HG02678 (cell line): ENCODE measurements around the gene CCDC3.
"Not testable (repeated sequence)": the region's sequence is repeated elsewhere in the genome, so short reads cannot be mapped to it uniquely, and the experiment has no call there.

ENCODE experiments used
- ATAC-seq: cut with Tn5 transposase; IDR thresholded peaks from one replicate; pipeline ENCODE4 v1.9.1; 2021; ENCODE audit warnings: mild to moderate bottlenecking, moderate library complexity; ENCODE audit not compliant: unreplicated experiment

The CCDC3 gene

DNA sequence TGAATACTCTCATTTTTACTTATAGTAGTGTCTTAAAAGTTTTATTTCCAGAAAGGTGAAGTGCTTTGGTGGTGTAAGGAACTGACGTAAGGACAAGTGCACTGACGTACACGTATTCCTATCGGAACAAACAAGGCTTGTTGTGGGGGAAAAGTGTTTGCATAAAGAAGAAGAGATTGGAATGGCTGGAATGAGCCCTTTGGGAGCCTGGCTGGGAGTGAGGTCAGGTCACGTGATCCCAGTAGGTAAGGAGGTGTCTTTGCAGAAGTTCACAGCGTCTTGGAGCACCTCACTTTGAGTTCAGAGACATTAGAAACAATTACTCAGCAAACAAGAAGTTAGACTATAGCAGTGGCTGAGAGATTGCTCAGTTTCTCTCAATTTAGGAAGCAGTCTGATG is 104.2 kb downstream of the CCDC3 start:
- no peak for ATAC-seq

DNA sequence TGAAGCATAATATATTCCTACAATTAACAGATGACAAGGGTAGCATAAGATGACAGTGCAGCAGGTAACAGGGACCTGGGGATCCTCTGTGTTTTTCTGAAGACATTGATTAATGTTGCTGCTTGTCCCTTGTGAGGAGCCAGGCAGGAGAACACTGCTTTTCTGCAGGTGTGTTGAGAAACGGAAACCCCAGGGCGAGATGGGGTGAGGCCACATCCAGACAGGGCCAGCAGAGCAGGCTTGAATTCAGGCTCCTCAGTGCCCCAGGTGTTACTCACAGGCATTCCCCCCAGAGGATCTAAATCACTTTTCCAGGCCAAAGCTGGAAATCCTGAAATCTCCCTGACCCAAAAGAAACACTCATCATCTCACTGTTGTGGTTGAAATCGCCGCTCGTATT is 105.3 kb downstream of the CCDC3 start:
- no peak for ATAC-seq

DNA sequence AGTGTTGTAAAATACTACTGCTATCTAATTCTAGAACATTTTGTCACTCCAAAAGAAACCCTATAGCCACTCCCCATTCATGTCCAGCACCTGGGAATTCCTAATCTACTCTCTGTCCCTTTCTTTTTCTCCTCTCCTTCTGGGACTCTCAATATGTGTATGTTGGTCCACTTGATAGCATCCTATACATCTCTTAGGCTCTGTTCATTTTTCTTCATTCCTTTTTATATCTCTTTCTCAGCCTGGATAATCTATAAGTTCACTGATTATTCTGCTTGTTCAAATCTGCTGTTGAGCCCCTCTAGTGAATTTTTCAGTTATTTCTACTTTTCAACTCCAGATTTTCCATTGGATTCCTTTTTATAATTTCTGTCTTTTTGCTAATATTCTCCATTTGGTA is 108.6 kb downstream of the CCDC3 start:
- ATAC-seq = no peak

DNA sequence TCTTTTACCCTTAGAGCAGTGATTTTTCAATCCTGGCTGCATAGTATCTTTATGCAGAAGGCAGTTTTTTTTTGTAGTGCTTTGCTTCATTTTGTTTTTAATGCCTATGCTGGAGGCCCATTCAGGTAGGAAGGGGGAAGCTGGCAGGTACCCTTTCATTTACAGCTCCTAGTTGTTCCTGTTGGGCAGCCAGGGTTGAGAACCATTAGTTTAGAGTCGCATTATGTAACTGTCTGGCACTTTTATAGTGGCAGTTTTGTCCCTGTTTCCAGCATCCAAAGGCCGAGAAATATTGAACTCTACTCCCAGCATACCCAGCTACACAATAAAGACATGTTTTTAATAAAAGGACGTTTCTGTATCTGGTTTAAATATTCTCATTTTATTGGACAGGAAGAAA is 110.6 kb downstream of the CCDC3 start:
- ATAC-seq = no peak

DNA sequence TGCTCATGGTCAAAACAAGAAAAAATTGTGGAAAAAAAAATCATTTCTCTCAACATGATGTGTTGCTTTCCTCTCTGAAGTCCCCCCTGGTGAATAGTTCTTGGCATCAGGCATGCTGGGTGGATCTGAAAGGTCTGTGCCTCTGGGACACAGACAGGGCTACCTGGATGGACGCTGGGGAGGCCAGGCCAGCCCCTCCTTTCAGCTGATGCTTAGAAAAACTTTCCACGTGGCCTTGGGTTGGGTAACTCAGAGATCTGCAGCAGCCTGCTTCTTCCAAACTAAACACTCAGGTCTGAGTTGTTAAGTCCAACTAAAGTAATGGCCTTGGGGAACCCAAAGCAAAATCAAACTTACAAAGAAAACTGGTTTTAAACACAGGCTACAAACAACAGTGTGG is 113.0 kb downstream of the CCDC3 start:
- ATAC-seq = no peak

DNA sequence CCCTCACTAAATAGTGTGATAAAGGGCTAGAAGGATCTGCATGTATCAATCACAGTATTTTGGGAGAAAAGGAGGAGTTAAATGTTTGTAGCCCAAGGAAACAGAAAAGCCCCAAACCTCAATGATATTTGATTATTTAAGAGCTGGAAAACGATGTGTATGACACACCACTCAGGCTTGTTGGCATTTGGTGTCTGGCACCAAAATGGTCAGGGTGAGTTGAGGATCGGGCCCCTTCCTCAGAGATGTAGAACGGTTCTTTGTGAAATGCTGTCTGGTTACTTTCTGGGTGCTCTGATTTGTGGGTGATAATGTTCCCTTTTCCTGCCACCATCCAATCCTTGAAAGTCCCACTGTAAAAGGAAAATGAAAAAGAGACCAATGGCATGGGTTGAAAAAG is 113.7 kb downstream of the CCDC3 start:
- ATAC-seq = no peak

DNA sequence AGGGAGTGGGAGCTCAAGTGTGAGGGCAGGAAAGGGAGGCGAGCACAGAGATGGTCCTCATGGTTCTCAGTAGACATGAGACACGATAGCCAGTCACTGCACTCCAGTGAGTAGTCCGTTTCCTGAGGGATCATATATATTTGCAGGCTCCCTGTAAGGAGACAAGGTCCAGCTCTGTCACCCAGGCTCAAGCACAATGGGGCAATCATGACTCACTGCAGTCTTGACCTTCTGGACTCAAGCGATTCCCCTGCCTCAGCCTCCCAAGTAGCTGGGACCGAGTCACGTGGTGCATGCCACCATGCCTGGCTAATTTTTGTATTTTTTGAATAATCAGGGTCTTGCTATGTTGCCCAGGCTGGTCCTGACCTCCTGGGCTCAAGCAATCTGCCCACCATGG is 116.7 kb downstream of the CCDC3 start:
- ATAC-seq = no peak

DNA sequence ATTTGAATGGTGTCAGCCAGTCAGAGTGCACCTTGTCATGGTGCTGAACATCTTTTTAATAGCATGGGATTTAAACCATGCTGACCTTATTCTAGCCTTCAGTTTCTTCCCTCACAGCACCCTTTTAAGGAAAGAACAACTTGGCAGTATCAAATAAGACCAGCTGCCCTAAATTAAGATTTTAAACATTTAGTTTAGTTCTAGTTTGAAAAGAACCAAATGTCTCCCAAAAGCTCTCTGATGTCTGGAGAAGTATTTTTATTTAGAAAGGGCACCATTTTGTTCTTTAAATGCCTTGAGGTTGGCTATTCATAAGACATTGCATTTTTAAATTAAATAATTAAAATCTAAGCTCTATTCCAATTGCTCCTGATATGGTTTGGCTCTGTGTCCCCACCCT is 121.1 kb downstream of the CCDC3 start:
- ATAC-seq = no peak

DNA sequence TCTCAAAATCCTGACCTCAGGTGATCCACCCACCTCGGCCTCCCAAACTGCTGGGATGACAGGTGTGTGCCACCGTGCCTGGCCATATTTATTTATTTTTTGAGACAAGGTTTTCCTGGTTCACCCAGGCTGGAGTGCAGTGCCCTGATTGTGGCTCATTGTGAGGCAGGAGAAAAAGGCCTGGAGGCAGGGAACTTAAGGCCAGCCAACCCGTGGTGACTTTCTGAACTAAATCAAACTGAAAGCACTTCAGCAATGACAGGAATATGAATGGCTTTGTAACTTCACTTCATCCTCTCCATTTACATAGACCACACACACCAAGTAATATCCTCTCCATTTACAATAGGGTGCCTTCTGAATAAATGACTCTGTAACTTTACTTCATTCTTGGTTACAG is 124.4 kb downstream of the CCDC3 start:
- ATAC-seq = no peak

DNA sequence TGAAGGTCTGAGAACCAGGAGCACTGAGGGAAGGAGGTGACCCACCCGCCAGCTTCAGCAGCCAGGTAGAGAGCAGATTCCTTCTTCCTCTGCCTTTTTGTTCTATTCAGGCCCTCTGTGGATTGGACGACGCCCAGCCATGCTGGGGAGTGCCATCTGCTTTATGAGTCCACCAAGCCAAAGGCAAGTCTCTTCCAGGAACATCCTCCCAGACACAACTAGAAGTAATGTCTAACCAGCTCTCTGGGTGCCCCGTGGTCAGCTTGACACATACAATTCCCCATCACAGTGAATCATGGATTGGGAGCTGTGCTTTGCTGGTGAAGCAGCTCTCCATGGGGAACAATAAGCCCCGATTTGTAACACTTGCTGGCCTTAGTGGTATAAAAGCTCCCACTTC is 125.2 kb downstream of the CCDC3 start:
- ATAC-seq = no peak

DNA sequence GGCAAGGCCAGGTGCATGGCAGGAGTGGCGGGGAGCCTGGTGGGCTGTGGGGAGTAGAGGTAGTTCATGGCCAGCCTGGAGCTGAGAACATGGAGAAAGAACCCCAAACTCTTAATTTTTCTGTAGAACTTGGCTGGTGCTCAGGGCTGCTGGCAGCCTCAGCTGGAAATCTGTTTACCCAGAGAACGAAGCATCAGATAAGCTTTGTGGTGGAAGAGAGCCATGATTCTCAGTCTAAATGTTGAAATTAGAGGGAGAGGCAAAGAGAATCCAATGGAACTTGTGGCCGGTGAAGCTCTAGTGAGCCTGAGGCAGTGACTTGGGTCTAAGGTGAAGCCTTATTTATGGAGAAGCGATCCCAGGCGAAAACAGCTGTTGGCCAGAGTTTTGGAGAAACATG is 126.4 kb downstream of the CCDC3 start:
- no peak for ATAC-seq

DNA sequence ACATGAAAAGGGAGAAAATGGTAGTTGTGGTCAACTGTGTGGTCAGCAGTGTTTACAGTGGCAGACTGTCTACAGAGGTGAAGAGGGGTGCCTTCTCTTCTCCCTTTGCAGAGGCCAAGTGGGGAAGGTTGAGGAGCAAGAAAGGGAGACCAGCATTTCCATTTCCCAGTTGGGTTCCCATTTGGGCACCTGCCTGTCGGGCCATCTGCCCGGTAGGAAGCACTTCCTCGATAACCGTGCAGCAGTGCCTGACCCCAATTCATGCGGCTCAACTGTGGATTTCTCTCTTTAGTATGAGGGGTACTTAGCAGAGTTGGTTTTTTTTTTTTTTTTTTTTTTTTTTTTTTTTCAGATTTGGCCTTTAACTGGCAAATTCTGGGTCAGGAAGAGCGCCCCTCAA is 127.0 kb downstream of the CCDC3 start:
- no peak for ATAC-seq

DNA sequence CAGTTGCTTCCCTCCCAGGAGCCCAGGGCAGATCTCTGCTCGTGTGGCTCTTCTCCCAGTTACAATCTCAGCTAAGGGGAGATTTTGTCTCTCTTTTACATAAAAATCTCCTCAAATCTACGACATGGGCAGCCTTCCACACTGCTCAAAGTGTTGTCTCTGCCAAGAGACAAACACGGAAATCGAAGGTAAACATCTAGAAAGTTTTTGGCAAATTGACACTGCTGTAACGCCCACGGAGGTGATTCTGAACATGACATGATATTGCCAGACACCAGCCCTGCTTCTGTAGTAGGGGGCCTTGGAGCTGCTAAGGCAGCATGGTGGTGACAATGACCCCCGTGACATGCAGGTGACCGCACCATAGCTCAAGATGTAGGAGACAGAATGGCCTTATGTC is 128.3 kb downstream of the CCDC3 start:
- no peak for ATAC-seq

DNA sequence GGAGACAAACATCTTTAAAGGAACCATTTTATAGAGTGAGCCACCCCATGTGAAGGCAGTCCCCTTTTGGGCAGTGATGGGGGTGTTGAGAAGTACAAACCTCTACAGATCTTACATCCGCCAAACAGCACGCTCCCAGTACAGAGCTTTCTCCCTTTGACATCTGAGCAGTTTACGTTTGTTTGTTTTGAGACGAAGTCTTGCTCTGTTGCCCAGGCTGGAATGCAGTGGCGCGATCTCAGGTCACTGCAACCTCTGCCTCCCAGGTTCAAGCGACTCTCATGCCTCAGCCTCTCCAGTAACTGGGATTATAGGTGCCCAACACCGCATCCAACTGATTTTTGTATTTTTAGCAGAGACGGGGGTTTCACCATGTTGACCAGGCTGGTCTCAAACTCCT is 128.9 kb downstream of the CCDC3 start:
- no peak for ATAC-seq

DNA sequence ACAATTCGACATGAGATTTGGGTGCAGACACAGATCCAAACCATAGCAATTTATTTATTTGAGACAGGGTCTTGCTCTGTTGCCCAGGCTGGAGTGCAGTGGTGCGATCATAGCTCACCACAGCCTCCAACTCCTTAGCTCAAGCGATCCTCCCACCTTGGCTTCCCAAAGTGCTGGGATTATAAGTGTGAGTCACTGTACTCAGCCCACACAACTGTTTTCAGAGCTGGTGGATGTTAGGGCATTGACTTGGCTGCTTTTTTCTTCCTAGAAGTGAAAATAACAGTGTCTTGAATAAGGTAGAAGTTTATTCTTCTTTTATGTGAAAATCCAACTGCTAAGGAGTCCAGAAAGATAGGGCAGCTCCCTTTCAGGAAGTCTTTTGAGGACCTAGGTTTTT is 132.1 kb downstream of the CCDC3 start:
- ATAC-seq = no peak

DNA sequence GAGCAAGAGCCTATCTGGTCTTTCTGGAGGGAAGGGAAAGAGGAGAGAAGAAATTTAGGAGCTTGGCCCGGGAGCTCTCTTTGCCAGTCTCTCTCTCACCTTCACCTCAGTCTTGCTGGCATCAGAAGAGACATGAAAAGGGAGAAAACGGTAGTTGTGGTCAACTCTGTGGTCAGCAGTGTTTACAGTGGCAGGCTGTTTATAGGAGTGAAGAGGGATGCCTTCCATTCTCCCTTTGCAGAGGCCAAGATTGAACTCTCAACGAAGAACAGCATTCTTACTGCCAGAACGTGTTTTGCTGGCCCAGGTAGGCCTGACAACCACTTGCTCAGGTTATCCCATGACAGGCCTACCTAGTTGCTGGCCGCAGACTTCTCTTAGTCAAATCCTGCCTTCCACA is 133.3 kb downstream of the CCDC3 start:
- no peak for ATAC-seq

DNA sequence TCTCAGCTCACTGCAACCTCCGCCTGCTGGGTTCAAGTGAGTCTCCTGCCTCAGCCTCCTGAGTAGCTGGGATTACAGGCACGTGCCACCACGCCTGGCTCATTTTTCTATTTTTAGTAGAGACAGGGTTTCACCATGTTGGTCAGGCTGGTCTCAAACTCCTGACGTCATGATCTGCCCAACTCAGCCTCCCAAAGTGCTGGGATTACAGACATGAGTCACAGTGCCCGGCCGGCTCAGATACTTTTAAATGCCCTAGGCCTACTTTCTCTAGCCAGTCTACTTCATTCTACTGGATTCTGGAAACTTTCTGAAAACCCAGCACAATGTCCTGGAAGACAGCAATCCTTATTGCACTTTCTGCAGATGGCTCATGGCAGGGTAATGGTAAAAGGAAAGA is 136.0 kb downstream of the CCDC3 start:
- not testable (repeated sequence) for ATAC-seq

DNA sequence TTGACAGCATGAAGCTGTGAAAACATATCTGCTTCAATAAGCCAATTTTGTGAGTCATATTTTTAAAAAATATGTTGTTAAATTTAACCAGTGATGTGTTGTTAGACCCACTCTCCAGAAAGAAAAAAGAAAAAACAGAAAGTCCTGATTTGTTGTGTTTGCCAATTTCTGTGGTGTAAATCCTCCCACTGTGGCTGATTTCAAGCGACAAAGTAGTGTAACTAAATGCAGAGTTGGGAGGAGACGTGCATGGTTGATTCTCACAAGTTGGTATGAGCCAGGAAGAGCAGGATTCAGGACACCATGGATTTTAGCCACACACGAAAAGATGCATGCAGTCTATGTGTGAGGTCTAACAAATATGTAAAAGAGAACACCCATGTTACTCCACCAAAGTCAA is 139.1 kb downstream of the CCDC3 start:
- ATAC-seq = no peak

DNA sequence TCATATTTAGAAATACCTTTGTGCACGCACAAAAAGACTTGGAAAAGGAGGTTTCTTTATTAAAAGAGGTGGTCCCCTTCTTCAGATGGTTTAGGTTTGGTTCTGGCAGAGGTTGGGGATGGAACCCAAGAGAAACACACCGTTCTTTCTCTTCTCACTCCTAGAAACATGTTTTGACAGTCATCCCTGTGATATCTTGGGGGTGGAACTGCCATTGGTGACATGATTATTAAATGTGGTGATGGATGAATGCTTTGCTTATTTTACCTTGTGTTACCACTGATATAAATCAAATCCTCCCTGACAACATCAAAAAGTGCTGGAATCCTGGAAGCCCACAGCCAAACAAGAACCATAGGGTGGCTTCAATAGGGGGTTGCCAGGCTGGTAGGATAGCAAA is 146.5 kb downstream of the CCDC3 start:
- no peak for ATAC-seq

DNA sequence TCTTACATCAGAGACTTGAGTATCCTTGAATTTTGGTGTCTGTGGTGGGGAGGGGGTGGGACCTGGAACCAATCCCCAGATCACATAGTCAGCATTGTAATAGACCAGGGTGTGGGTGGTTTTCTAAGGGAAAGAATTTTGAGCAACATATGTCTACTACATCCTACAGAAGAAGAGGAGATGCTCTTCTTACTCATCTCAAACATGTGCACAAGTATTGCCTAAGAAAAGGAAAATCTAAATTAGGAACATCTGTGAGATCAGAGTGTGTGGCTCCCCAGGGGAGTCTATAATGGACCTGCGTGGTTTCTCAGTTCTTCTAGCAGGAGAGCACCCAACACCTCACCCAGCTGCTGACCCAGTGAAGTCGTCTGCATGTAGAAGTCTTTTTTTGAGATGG is 148.8 kb downstream of the CCDC3 start:
- ATAC-seq = no peak

DNA sequence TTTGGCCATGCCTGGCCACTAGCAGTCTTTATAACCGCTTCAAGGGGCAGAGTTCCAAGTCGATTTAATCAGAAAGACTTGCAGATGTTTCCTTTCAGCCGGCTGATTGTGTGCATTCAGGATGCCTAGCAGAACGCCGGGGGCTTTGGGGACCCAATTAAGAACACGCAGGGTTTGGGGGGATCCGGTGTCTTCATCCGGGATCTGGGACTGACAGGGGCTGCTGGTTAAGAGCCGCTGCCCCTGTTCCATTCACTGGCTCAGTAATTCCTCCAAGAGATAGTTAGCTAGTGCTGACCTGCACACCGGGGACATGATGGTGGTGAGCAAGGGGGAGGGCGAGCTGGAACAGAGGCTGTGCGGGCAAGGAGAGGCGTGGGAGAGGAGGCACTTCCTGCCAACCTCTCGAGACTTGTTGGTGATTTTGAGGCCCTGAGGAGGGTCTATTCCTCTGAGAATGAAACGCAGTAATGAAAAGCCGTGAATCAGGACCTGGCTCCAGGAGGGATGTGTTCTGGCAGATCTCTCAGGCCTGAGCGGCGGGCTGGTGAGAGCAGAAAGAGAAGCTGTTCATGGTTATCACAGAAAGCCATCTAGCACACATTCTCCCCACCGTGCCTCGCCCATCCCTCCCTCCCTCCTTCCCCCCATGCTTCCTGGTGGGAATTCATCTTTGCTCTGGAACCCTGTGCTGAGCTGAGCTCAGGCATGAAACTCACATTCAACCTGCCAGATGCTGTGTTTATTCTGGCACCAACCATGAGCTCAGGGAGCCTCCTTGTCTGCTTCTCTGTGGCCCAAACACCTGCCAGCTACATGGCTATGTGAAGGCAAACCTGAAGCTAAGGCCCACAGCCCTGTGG is 152.0 kb downstream of the CCDC3 start:
- no peak for ATAC-seq

DNA sequence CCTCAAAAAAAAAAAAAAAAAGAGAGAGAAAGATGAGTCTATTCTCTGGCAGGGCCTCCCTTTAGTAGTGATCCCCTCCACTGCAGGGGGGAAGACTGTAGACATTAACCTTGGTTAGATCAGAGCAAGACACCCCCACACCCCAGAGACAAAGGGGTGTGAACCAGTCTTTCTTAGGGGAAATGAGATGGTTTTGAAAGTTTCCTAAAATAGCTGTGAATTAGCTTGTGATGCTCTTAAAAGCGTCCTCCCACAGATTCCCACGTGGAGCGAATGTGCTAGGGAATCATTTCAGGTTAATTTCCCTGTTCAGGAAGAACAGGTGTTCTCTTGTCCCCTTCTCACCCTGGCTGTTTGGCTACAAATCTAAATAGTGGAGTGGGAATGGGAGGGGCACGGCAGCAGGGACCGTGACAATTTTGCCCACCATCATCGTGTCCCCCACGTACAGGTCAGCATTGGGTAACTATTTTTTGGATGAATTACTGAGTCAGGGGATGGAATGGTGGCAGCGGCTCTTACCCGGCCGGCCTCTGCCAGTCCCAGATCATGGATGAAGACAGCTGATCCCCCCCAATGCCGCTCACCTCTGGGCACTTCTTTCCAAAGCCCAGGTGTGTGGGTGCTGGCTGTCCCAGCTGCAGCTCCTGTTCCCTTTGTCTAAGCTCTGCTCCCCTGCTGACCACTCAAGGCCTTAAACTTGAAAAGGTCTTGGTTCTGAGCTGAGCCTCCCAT is 152.9 kb downstream of the CCDC3 start:
- no peak for ATAC-seq
